ENCODE results near the gene SRRM2.

DNA sequence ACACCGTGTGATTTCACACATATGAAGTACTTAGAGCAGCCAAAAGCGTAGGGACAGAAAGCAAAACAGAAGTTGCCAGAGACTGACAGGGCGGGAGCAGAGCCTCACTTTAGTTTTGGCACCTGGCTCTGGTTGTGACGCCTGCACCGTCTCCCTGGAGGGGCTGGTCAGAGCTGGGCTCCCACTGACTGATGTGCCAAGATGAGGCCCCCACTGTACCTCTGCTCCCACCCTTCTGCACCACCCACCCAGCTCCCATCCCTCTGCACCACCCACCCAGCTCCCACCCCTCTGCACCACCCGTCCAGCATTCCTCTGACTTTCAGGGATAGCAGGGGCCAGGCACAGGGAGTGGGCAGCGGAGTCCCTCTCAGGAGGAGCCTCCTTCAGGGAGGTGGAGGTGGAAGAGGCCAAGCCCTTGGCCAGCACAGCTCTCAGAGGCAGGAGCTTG, 61.4 kb downstream of the SRRM2 start:
- TF ChIP-seq CTCF (conservative IDR thresholded peaks at IDR 0.05) (no peak), EZH2 (IDR thresholded peaks at IDR 0.05; ENCODE audit: low read depth) (no peak)

Data from PC-9 (cell line).